Testis (tissue), 3 donors: ENCODE data around the gene PMM1. TPM values are rescaled to one million over a fixed set of nuclear protein-coding genes. Genes with fewer than 3 reads are reported as not detected.

ENCODE experiments used
- DNase-seq: peaks from one replicate; pipeline ENCODE4 v3.0.0-alpha.2; 2019
- H3K27ac ChIP-seq, 2 donors: fragments of 200-600 bp; sonication (generic); one replicate each; pipeline ENCODE4 v1.5.1; 2019
- H3K27me3 ChIP-seq: fragments of 200-600 bp; sonication (generic); one replicate; pipeline ENCODE4 v1.5.1; 2019
- H3K36me3 ChIP-seq: fragments of 200-600 bp; sonication (generic); one replicate; pipeline ENCODE4 v1.5.1; 2017; ENCODE audit warnings: low read depth; ENCODE audit errors: missing control alignments
- H3K4me1 ChIP-seq: fragments of 200-600 bp; sonication (generic); one replicate; pipeline ENCODE4 v1.5.1; 2019
- H3K4me3 ChIP-seq, 2 donors: fragments of 200-600 bp; sonication (generic); one replicate each; pipeline ENCODE4 v1.5.1; 2017 to 2019
- H3K9me3 ChIP-seq: fragments of 200-600 bp; sonication (generic); one replicate; pipeline ENCODE4 v1.5.1; 2017
- CTCF ChIP-seq, 3 experiments: fragments of 450-650 bp in 2 of 3; fragments of 200-600 bp in 1 of 3; sonication (generic) in 1 of 3; IDR thresholded peaks; one replicate each; pipeline ENCODE4 v1.5.1; 2016 to 2019; ENCODE audit warnings: antibody characterized with exemption in 3 of 3, mild to moderate bottlenecking in 2 of 3, moderate library complexity in 1 of 3
- POLR2A ChIP-seq: fragments of 450-650 bp; IDR thresholded peaks from one replicate; pipeline ENCODE4 v1.6.1; 2017; ENCODE audit warnings: antibody characterized with exemption, mild to moderate bottlenecking, moderate library complexity
- WGBS, 2 donors: methylation state at CpG; one replicate each; pipeline ENCODE4 v1.1.5; 2018; 5-methylcytosine and 5-hydroxymethylcytosine counted together
- intact Hi-C: fragments of 100-400 bp; cut with DNase I; formaldehyde crosslinking; loops from one replicate; pipeline ENCODE4 v1.15.1; 2023; ENCODE audit warnings: low total_unique reads
- polyA plus RNA-seq: library from polyadenylated mRNA; stranded (reverse); fragments of 350-450 nt; fragmentation: Illumina TruSeq; extraction: RNeasy Lipid Tissue Mini Kit (QIAGEN cat#74804); gene quantifications from one replicate; pipeline ENCODE4 v1.2.3, GENCODE V29; 2014; ENCODE audit warnings: low read depth, low replicate concordance; ENCODE audit not compliant: insufficient read depth
- total RNA-seq, 2 donors: library from RNA; depleted of rRNA; stranded (reverse); fragments of >200 nt; gene quantifications; one replicate each; pipeline ENCODE4 v1.2.3, GENCODE V29; 2016

Gene PMM1
- total and polyA plus RNA-seq, 3 donors from 2014 or later: 44.4 to 82.2 (median 45.7) TPM

- no peaks in the 10 kb centered on the region for H3K36me3 ChIP-seq
- peak in 2 of 3 experiments; percentile 71 to 76 for TF ChIP-seq CTCF (IDR thresholded peaks at IDR 0.05)
- no peak for TF ChIP-seq POLR2A
- H3K4me1 ChIP-seq: peaks cover 4% of the 10 kb centered on the region
- H3K27me3 ChIP-seq: no peaks in the 10 kb centered on the region
- no peak overlapping the region for H3K4me3 ChIP-seq
- DNase-seq: peak; percentile 77
- 74 to 85% methylated on average over 6 to 16 of the region's 19 CpGs for WGBS, 2 donors
- no peaks in the 10 kb centered on the region for H3K9me3 ChIP-seq
- H3K27ac ChIP-seq: no peak overlapping the region
- intact Hi-C loops: no loop called here
Observed at GRCh38 chr22:41532908-41533825, 56.5 kb downstream of the PMM1 start.

GRCh38 chr22:41531715-41532477, 57.7 kb downstream of the PMM1 start:
- no peak overlapping the region for H3K27ac ChIP-seq
- DNase-seq: no peak
- intact Hi-C loops: no loop called here
- no peaks in the 10 kb centered on the region for H3K36me3 ChIP-seq
- H3K27me3 ChIP-seq: no peaks in the 10 kb centered on the region
- no peaks in the 10 kb centered on the region for H3K9me3 ChIP-seq
- H3K4me3 ChIP-seq: no peak overlapping the region
- no peak for TF ChIP-seq CTCF (IDR thresholded peaks at IDR 0.05)
- no peak for TF ChIP-seq POLR2A
- WGBS, 2 donors: 91 to 99% methylated on average over 13 to 17 of the region's 17 CpGs
- peaks cover 4% of the 10 kb centered on the region for H3K4me1 ChIP-seq

- intact Hi-C loops: no loop called here
Observed at GRCh38 chr22:41530890-41531714, 58.5 kb downstream of the PMM1 start.

More at GRCh38 chr22:41530890-41531714, 58.5 kb downstream of the PMM1 start:
- peaks cover 12% of the 10 kb centered on the region for H3K4me1 ChIP-seq
- H3K27ac ChIP-seq: peak overlapping the region; percentile 1 to 51
- H3K36me3 ChIP-seq: no peaks in the 10 kb centered on the region
- WGBS, 2 donors: 81 to 91% methylated on average over 7 to 15 of the region's 18 CpGs
- no peaks in the 10 kb centered on the region for H3K9me3 ChIP-seq
- no peak for DNase-seq
- no peak for TF ChIP-seq CTCF (IDR thresholded peaks at IDR 0.05)
- TF ChIP-seq POLR2A: no peak
- H3K27me3 ChIP-seq: no peaks in the 10 kb centered on the region
- no peak overlapping the region for H3K4me3 ChIP-seq
